Adrenal gland (tissue), 12 donors: ENCODE measurements around the gene FOXN1. TPM values are rescaled to one million over a fixed set of nuclear protein-coding genes. Genes with fewer than 3 reads are reported as not detected.
A peak's percentile ranks its signal among the peaks of the same experiment; 100 is the strongest.

Experiments used
- DNase-seq, 7 donors: peaks; one replicate each; pipeline ENCODE4 v3.0.0-alpha.2; 2019 to 2020
- H3K27ac ChIP-seq, 5 donors: fragments of 200-600 bp; sonication (generic) in 4 of 5; 1 replicate in 3 of 5; 2 replicates in 2 of 5; pipeline versions ENCODE4 v1.5.1 to v1.8.0; 2016 to 2020; ENCODE audit warnings: mild to moderate bottlenecking in 1 of 5
- H3K27me3 ChIP-seq: fragments of 200-600 bp; 2 replicates; pipeline ENCODE4 v1.8.0; 2021
- H3K36me3 ChIP-seq, 2 donors: fragments of 200-600 bp; replicated peaks in 1 of 2; 1 replicate in 1 of 2; 2 replicates in 1 of 2; pipeline versions ENCODE4 v1.5.1 to v1.8.0; 2018 to 2022
- H3K4me1 ChIP-seq, 2 donors: fragments of 200-600 bp; replicated peaks in 1 of 2; 1 replicate in 1 of 2; 2 replicates in 1 of 2; pipeline versions ENCODE4 v1.5.1 to v1.8.0; 2018 to 2021
- H3K4me3 ChIP-seq, 4 donors: fragments of 200-600 bp; sonication (generic) in 3 of 4; one replicate each; pipeline ENCODE4 v1.5.1; 2016 to 2018
- H3K9me3 ChIP-seq, 3 donors: fragments of 200-600 bp; sonication (generic) in 1 of 3; replicated peaks in 1 of 3; 1 replicate in 2 of 3; 2 replicates in 1 of 3; pipeline versions ENCODE4 v1.5.1 to v1.8.0; 2016 to 2021
- CTCF ChIP-seq, 6 experiments: fragments of 450-650 bp in 4 of 6; fragments of 200-600 bp in 2 of 6; sonication (generic) in 1 of 6; IDR thresholded peaks; 1 replicate in 5 of 6; 2 replicates in 1 of 6; pipeline versions ENCODE4 v1.5.1 to v1.8.0; 2016 to 2021; ENCODE audit warnings: antibody characterized with exemption in 6 of 6, mild to moderate bottlenecking in 2 of 6, moderate library complexity in 1 of 6
- POLR2A ChIP-seq, 2 donors: fragments of 450-650 bp; IDR thresholded peaks; one replicate each; pipeline ENCODE4 v1.6.1; 2017; ENCODE audit warnings: antibody characterized with exemption in 2 of 2, mild to moderate bottlenecking in 2 of 2, moderate library complexity in 1 of 2
- WGBS, 4 donors: extraction: QIAGEN DNeasy Blood & Tissue Kit in 2 of 4; methylation state at CpG; one replicate each; pipeline versions ENCODE4 v1.1.5 to v1.1.7; 2013 to 2017; 5-methylcytosine and 5-hydroxymethylcytosine counted together
- intact Hi-C, 2 donors: fragments of 100-400 bp; cut with DNase I; formaldehyde crosslinking; loops; one replicate each; pipeline versions ENCODE4 v1.14.1 to v1.15.0; 2022 to 2023
- polyA plus RNA-seq, 3 donors: library from polyadenylated mRNA; stranded (reverse); fragments of 200-250 nt in 2 of 3; fragments of 350-450 nt in 1 of 3; fragmentation: Illumina TruSeq in 1 of 3; extraction: RNeasy Lipid Tissue Mini Kit (QIAGEN cat#74804) in 1 of 3; gene quantifications; one replicate each; pipeline ENCODE4 v1.2.3, GENCODE V29; 2013 to 2014
- total RNA-seq, 9 donors: library from RNA; depleted of rRNA in 4 of 9; stranded (reverse); fragments of >200 nt in 4 of 9; fragments of 120-200 nt in 1 of 9; fragmentation: NEBNext Ultra II Directional in 1 of 9; extraction: Animal tissue kit (Norgen Biotek cat#: 25700) in 1 of 9; gene quantifications; one replicate each; pipeline versions ENCODE4 v1.1.0 to v1.2.4, GENCODE V29; 2013 to 2023
- donor health status: healthy with polysubstance abuse.
- donor health status: Bipolar disorder and iron deficiency.
- donor health status: DM: yes; HTN: yes; CAD: no.
- donor health status: DM: no; HTN: no; CAD: no.
- donor health status: DM: no; HTN: no; CAD: no.
- donor health status: DM: yes; HTN: yes; CAD: no.

The FOXN1 gene
- total and polyA plus RNA-seq, 12 donors, result 0.06 TPM; not detected in 11

DNA sequence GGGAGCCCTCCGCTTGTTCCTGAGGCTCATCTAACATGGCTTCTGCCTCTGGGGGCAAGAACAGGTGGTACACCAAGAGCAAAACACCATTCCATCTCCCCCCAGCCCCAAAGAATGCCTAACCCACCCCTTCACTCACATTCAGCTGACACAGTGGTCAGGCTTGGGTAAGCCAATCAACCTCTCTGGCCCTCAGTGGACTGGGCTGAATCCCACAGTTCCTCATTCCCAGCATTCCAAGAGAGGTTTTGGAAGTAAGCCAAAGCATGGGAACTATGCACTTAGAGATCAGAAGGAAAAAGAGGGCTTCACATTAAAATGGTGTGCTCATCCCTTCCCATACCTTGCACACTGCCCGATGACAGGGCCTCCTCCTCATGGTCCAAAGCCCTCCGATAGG is 57.3 kb downstream of the FOXN1 start:
- Histone ChIP-seq H3K4me3 (no peak overlapping the region), H3K27ac (no peak overlapping the region), H3K4me1 (no peaks in the 10 kb centered on the region), H3K27me3 (no peaks in the 10 kb centered on the region), H3K36me3 (peaks cover 0 to 51% of the 10 kb centered on the region in 2 donors), H3K9me3 (no peaks in the 10 kb centered on the region)
- DNase-seq, result no peak
- TF ChIP-seq CTCF (IDR thresholded peaks at IDR 0.05) (no peak), POLR2A (IDR thresholded peaks at IDR 0.05) (no peak)
- intact Hi-C loops, result no loop called here
- WGBS, 4 donors, result 81 to 94% (median 91%) methylated on average over 3 of the region's 3 CpGs

- DNase-seq, result no peak
- no peak for TF ChIP-seq CTCF (IDR thresholded peaks at IDR 0.05)
- no peak for TF ChIP-seq POLR2A (IDR thresholded peaks at IDR 0.05)
- Histone ChIP-seq H3K9me3 (no peaks in the 10 kb centered on the region), H3K4me1 (peaks cover 13 to 25% of the 10 kb centered on the region in 2 donors), H3K27me3 (no peaks in the 10 kb centered on the region), H3K4me3 (no peak overlapping the region), H3K36me3 (peaks cover 0 to 11% of the 10 kb centered on the region in 2 donors), H3K27ac (no peak overlapping the region)
- 72 to 89% (median 84%) methylated on average over 3 of the region's 3 CpGs for WGBS, 4 donors
- intact Hi-C loops, result no loop called here
Measured at GRCh38 chr17:28567604-28568003, 61.5 kb downstream of the FOXN1 start.

DNA sequence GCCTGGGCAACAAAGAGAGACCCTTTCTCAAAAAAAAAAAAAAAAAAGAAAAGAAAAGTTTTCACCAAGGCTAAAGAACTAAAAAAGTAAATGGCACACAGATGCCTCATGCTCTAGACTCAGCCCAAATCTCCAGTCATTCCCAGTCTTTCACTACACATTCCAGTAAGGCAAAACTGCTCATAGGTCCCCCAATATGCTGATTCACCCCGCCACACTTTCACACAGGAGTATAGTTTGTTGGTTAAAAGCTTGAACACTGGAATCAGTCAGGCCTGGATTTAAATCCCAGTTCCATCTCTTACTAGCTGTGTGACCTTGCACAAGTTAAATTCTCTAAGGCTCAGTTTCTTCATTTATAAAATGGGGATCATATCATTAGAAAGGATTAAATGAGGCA is 63.3 kb downstream of the FOXN1 start:
- Histone ChIP-seq H3K4me3 (no peak overlapping the region), H3K9me3 (no peaks in the 10 kb centered on the region), H3K27me3 (no peaks in the 10 kb centered on the region), H3K4me1 (peaks cover 13 to 25% of the 10 kb centered on the region in 2 donors), H3K27ac (no peak overlapping the region), H3K36me3 (no peaks in the 10 kb centered on the region)
- intact Hi-C loops, result no loop called here
- TF ChIP-seq POLR2A (IDR thresholded peaks at IDR 0.05), result no peak
- TF ChIP-seq CTCF (IDR thresholded peaks at IDR 0.05), result no peak
- 96 to 100% (median 98%) methylated on average over 1 of the region's 1 CpG for WGBS, 4 donors
- no peak for DNase-seq

DNA sequence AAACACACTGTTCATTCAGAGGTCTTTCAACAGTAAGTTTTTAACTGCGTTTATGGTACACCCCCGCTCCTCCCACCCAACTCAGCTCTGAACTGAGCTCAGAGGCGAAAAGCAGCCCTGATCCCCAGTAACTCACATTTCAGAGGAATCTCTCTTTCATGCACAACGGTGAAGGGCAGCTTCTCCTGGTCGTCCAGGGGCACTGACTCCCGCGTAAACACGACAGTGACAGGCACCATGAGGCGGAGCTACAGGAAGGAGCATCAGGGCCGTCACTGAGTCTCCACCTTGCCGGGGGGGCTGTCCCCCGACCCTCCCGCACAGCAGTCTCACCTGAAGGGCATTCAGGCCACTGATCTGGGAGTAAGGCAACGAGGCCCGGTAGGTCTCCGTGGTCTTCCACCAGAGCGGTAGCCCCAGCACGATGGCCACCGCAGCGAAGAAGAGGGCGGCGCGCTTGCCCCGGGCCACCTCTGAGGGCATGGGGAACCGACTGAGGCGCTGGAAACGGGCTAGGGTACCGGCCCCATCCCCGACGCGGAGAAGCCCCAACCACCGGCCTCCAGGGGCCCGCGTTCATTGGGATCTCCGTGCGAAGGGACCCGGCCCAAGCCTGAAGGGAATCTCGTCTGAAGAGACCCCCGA is 64.7 kb downstream of the FOXN1 start:
- intact Hi-C loops, result no loop called here
- H3K27me3 ChIP-seq, result no peaks in the 10 kb centered on the region
- H3K4me3 ChIP-seq, result peak overlapping the region; percentile 5 to 91 (median 56)
- DNase-seq, result peak in 5 of 7 donors; percentile 25 to 74 (median 51)
- H3K27ac ChIP-seq, result peak overlapping the region; percentile 17 to 86 (median 49)
- no peaks in the 10 kb centered on the region for H3K9me3 ChIP-seq
- H3K36me3 ChIP-seq, result no peaks in the 10 kb centered on the region
- H3K4me1 ChIP-seq, result peaks cover 13 to 25% of the 10 kb centered on the region in 2 donors
- no peak for TF ChIP-seq POLR2A (IDR thresholded peaks at IDR 0.05)
- no peak for TF ChIP-seq CTCF (IDR thresholded peaks at IDR 0.05)
- 0 to 5% (median 1%) methylated on average over 4 to 39 of the region's 39 CpGs for WGBS, 4 donors
